GM19351 (cell line): Measurements from ENCODE around the gene BOLA1.
"Not testable (repeated sequence)": the region's sequence is repeated elsewhere in the genome, so short reads cannot be mapped to it uniquely, and the experiment has no call there.

Experiments
- ATAC-seq: cut with Tn5 transposase; IDR thresholded peaks from one replicate; pipeline ENCODE4 v1.9.1; 2021; ENCODE audit warnings: mild to moderate bottlenecking, moderate library complexity; ENCODE audit not compliant: unreplicated experiment

The BOLA1 gene

DNA sequence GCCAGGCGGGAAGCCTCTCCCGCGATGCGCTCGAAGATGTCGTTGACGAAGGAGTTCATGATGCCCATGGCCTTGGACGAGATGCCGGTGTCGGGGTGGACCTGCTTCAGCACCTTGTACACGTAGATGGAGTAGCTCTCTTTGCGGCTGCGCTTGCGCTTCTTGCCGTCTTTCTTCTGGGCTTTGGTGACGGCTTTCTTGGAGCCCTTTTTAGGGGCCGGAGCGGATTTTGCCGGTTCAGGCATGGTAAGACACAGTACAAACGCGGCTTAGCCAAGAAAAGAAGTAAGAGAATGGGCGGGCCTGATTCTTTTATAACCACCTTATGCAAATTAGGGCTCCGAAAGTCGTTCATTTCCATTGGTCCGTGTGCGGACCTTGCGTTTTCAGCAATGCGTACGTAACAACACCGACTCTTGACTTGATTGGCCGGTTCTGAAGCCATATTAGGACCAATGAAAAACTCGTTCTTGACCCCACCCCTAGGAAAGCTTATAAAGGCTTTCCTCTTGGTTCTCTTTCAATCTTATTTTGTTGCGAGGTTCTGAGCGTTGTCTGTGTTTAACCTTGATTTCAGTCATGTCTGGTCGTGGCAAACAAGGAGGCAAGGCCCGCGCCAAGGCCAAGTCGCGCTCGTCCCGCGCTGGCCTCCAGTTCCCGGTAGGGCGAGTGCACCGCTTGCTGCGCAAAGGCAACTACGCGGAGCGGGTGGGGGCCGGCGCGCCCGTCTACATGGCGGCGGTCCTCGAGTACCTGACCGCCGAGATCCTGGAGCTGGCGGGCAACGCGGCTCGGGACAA, 12.8 kb upstream of the BOLA1 start:
- peak; percentile 56 for ATAC-seq

GRCh38 chr1:149887196-149887455, 12.2 kb upstream of the BOLA1 start:
- not testable (repeated sequence) for ATAC-seq

DNA sequence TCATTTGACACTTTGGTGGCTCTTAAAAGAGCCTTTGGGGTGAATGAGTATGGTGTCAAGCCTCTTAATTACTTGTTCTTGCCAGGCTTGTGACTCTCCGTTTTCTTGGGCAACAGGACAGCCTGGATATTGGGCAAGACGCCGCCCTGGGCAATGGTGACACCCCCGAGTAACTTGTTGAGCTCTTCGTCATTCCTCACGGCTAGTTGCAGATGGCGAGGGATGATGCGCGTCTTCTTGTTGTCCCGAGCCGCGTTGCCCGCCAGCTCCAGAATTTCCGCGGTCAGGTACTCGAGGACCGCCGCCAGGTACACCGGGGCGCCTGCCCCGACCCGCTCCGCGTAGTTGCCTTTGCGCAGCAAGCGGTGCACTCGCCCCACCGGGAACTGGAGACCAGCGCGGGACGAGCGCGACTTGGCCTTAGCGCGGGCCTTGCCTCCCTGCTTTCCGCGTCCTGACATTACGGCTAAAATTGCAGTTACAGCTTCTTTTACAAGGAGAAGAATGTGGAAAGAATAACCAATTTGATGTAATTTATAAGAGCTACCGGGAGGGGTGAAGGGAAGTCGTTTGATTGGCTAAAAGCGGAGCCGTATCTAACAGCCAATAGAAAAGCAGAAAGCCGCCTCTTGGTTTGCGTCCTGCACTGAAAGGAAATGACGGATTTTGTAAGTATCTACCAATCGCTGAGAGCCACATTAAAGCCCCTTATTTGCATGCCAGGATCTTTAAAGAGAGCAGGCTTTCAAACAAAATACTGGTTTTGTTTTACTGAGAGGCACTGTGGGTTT, 11.7 kb upstream of the BOLA1 start:
- peak; percentile 49 for ATAC-seq

DNA sequence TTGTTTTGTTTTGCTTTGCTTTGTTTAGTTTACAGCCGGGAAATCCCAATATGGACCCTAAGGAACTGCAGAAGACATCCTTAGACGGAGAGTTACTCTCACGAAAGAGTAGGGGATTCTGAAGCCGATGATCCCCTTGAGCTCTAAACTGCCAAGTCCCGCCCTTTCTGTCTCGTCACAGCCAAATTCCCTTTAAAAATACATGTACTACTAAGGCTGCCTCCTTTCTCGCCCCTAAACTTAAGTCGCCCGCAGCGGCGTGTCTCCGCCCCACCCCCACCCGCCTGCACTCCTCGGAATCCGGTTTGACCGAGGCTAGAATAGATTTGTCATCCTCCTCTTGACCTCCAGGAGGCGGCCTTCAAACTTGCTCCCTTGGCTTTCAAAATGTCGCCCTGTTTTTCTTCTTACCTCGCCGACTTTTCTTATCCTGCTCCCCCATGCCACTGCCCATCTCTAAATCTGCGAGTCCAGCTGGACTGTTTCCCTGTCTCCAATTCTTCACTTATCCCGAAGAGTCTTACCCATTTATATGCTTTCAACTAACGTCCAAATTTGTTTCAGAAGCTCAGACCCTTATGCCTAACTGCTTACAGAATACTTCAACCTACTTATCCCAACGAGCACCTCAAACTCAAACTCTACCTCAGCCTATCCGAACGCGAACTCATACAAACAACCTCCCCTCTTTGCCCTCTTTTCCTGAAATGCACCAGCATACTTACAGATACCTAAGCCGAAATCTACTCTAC, 10.9 kb upstream of the BOLA1 start:
- ATAC-seq: peak; percentile 27

GRCh38 chr1:149888999-149889289, 10.4 kb upstream of the BOLA1 start:
- no peak for ATAC-seq

GRCh38 chr1:149896575-149896974, 2.8 kb upstream of the BOLA1 start:
- ATAC-seq: no peak

DNA sequence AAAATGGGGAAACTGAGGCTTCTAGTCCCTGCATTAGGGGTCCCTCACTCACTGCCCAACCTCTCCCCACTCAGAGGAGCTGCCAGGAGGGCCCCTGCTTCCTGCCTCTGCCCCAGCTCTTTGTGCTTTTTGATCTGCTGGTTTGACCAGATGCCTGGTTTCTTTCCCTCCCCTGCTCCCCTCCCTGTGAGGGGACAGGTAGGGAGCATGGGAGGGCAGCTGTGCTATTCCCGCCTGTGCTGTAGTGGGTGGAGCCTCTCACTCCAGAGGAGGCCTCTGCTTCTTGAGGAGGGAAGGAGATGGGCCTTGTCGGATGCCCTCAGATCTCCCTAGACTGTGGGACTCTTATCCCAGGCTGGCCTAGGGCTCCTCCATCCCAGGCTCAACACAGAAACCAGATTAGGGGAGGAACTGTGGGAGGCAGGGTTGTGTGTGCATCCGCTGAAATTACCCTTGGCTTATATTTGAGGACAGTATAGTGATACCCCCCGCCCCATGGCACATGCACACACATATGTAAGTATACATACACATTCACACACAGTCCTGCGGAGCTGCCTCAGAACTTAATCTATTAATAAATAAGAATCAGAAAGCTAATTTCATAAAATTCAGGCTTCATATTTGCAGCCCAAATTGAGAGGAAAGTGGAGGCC, 4.6 kb downstream of the BOLA1 start:
- ATAC-seq: no peak

DNA sequence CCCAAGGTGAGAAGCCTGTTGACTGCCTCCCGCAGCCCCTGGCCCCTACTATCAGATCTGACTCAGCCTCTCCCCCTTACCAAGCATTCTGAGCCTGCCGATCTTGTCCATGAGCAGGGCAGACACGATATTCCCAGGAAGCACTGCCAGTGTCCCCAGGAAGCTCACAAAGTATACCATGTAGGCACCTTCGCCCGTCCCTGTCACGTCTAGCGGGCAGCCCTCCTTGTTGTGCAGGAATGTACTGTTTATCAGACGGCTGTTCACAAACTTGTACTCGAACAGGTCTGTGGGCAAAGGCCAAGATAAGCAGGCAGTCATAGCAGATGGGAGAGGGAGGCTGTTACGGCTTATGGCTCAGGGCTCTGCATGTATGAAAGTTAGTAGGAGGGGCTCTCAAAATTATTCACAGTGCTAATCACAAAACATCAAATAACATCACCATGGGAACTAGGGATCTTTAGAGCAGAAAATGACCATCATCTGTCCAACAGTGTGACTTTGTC, 7.3 kb downstream of the BOLA1 start:
- no peak for ATAC-seq

- ATAC-seq: no peak
Measured at GRCh38 chr1:149914545-149914944, 15.2 kb downstream of the BOLA1 start.

GRCh38 chr1:149915429-149916192, 16.2 kb downstream of the BOLA1 start:
- ATAC-seq: no peak

DNA sequence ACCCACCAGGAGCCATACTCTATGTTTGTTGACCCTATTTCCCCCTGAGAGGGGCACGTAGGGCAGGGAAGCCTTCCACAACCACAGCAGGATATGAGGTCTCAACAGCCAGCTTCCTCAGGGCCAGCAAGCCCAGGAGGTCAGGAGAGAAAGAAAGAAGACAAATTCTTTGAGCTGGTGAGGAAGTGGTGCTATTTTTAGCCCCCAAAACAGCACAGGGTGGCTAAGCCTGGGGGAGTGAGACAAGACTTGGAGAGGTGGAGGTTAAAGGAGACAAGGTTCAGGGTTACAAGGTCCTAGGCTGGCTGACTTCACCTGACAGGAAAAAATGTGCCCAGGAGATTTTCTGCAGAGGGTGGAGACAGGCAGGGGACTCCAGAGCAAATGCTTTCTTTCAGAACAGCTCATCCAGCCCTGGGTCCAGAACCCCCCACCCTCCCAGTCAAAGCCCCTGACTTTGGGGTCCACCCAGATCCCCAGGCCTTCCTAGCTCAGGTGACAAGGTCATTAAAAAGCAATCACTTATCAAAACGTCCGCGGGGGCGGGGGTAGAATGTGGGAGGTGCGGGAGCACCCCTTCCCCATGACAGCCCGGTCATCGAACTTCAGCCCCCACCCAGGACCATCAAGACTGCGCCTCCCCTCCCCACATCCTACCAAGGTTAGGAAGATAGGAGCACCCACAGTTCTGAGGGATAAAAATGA, 17.0 kb downstream of the BOLA1 start:
- ATAC-seq: no peak

- ATAC-seq: no peak
Measured at GRCh38 chr1:149916898-149917252, 17.5 kb downstream of the BOLA1 start.

GRCh38 chr1:149917571-149918144, 18.3 kb downstream of the BOLA1 start, which contains the start of gene SV2A:
Gene SV2A, minus strand, starts transcription at chr1:149917844. Its CDS starts 4,004 bp downstream, at chr1:149913840.
- ATAC-seq: no peak

GRCh38 chr1:149923626-149924025, 24.3 kb downstream of the BOLA1 start:
- ATAC-seq: no peak

GRCh38 chr1:149925345-149925744, 26.0 kb downstream of the BOLA1 start:
- no peak for ATAC-seq

- ATAC-seq: no peak
Measured at GRCh38 chr1:149925751-149926150, 26.4 kb downstream of the BOLA1 start.

DNA sequence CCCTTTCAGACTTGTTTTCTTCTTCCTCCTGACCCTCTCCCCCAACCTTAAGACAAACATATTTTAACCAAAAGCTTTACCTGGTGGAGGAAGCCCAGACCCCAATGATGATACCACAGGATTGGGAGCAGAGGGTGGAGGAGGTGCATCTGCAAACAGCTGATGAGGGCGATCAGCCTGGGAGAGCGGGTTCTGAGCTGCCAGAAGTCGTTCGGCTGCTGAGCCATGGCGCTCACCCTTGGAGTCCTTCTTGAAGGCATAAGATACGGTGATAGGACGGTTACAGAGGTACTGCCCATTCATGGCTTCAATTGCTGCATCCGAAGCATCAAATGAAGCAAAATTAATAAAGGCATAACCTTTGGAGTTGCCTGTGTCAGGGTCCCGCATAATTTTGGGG, 26.9 kb downstream of the BOLA1 start:
- ATAC-seq: no peak

DNA sequence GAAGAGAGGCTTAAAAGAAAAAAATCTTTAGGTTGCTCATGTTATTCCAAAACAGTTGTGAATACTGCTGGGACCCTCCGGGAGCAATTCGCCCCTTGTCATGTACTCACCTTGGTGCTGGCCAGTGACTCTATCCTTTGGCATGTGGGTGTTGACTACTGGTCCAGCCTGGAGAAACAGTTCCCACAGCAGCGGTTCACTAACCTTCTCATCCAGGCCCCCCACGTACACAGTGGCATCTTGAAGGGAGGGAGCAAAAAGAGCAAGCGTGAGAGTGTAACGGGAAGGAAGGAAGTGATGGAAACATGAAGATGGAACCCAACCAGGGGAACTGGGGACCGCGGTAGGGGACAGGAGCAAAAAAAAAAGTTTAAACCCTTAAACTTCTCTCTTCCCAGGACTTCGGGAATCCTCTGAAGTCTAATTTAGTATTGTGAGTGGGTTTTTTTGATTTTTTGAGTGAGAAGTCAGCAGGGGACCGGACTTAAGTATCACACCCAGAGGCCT, 27.7 kb downstream of the BOLA1 start:
- ATAC-seq: no peak
